Measurements from ENCODE around the gene SYT14. TPM values are rescaled to one million over a fixed set of nuclear protein-coding genes. Genes with fewer than 3 reads are reported as not detected.

Gene SYT14
- total and polyA plus RNA-seq, 8 donors = 0.14 to 1.2 (median 0.54) TPM

- FAIRE-seq (no peak), DNase-seq (no peak), ATAC-seq (no peak)
- Histone ChIP-seq H3K36me3 (no peaks in the 10 kb centered on the region), H3K9me3 (no peaks in the 10 kb centered on the region), H3K27ac (no peak overlapping the region), H3K4me1 (no peaks in the 10 kb centered on the region), H3K27me3 (no peaks in the 10 kb centered on the region), H3K4me3 (no peak overlapping the region)
- 63 to 74% methylated on average over 3 of the region's 3 CpGs for WGBS, 2 donors
- intact Hi-C loops (cut with DNase I) = loop anchor here in 2 of 3 donors (10.0 kb wide), 1 partner anchor 119 kb away; no protein-coding TSS in a partner anchor
- TF ChIP-seq, protein P1, sequence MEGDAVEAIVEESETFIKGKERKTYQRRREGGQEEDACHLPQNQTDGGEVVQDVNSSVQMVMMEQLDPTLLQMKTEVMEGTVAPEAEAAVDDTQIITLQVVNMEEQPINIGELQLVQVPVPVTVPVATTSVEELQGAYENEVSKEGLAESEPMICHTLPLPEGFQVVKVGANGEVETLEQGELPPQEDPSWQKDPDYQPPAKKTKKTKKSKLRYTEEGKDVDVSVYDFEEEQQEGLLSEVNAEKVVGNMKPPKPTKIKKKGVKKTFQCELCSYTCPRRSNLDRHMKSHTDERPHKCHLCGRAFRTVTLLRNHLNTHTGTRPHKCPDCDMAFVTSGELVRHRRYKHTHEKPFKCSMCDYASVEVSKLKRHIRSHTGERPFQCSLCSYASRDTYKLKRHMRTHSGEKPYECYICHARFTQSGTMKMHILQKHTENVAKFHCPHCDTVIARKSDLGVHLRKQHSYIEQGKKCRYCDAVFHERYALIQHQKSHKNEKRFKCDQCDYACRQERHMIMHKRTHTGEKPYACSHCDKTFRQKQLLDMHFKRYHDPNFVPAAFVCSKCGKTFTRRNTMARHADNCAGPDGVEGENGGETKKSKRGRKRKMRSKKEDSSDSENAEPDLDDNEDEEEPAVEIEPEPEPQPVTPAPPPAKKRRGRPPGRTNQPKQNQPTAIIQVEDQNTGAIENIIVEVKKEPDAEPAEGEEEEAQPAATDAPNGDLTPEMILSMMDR (IDR thresholded peaks at IDR 0.05) = no peak
Measured at GRCh38 chr1:209983953-209984352, 45.9 kb downstream of the SYT14 start.

GRCh38 chr1:209985002-209985401 is 47.0 kb downstream of the SYT14 start:
- Histone ChIP-seq H3K36me3 (no peaks in the 10 kb centered on the region), H3K9me3 (no peaks in the 10 kb centered on the region), H3K27ac (no peak overlapping the region), H3K4me1 (no peaks in the 10 kb centered on the region), H3K4me3 (no peak overlapping the region), H3K27me3 (no peaks in the 10 kb centered on the region)
- DNase-seq (no peak), ATAC-seq (no peak), FAIRE-seq (no peak)
- intact Hi-C loops (cut with DNase I) = loop anchor here (5.0 to 10.0 kb wide), 2 partner anchors 120 to 123 kb away; no protein-coding TSS in a partner anchor
- 51% methylated on average over 3 of the region's 3 CpGs for WGBS, 2 donors
- TF ChIP-seq, protein P1 (IDR thresholded peaks at IDR 0.05) = no peak

DNA sequence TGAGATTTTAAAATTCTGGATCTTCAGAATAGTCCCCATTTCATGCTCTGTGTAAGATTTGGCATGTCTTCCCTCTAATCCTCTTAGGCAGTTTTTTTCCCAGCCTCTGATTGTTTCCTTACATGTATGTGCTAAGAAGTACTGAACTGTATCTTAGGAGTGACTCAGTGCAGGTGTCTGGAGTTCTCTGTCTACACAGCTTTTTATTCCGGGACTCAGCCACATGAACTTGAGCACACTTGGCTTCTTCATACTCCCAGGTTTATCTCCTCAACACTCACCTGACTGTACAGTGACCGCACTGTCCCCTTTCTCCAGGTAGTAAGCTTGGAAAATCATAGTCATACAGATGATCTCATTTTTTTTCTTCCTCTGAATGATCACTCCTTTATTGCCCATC is 50.7 kb downstream of the SYT14 start:
- no peak for FAIRE-seq
- Histone ChIP-seq H3K36me3 (no peaks in the 10 kb centered on the region), H3K27ac (no peak overlapping the region), H3K27me3 (no peaks in the 10 kb centered on the region), H3K4me1 (no peaks in the 10 kb centered on the region), H3K4me3 (no peak overlapping the region), H3K9me3 (no peaks in the 10 kb centered on the region)
- WGBS, 2 donors = 52 to 70% methylated on average over 2 of the region's 2 CpGs
- TF ChIP-seq, protein P1 (IDR thresholded peaks at IDR 0.05) = no peak
- ATAC-seq = no peak
- intact Hi-C loops (cut with DNase I) = loop anchor here (5.0 to 10.0 kb wide), 2 partner anchors 124 to 126 kb away; no protein-coding TSS in a partner anchor
- DNase-seq = no peak

GRCh38 chr1:209989525-209989924 is 51.5 kb downstream of the SYT14 start:
- Histone ChIP-seq H3K4me1 (no peaks in the 10 kb centered on the region), H3K9me3 (no peaks in the 10 kb centered on the region), H3K4me3 (no peak overlapping the region), H3K27me3 (no peaks in the 10 kb centered on the region), H3K27ac (no peak overlapping the region), H3K36me3 (no peaks in the 10 kb centered on the region)
- 21 to 22% methylated on average over 3 of the region's 3 CpGs for WGBS, 2 donors
- intact Hi-C loops (cut with DNase I) = loop anchor here (5.0 to 10.0 kb wide), 2 partner anchors 125 to 127 kb away; no protein-coding TSS in a partner anchor
- TF ChIP-seq, protein P1 (IDR thresholded peaks at IDR 0.05) = peak in 1 of 4 donors; percentile 17
- DNase-seq (no peak), ATAC-seq (peak in 3 of 4 donors; percentile 54 to 66 (median 61)), FAIRE-seq (peak; percentile 97)

DNA sequence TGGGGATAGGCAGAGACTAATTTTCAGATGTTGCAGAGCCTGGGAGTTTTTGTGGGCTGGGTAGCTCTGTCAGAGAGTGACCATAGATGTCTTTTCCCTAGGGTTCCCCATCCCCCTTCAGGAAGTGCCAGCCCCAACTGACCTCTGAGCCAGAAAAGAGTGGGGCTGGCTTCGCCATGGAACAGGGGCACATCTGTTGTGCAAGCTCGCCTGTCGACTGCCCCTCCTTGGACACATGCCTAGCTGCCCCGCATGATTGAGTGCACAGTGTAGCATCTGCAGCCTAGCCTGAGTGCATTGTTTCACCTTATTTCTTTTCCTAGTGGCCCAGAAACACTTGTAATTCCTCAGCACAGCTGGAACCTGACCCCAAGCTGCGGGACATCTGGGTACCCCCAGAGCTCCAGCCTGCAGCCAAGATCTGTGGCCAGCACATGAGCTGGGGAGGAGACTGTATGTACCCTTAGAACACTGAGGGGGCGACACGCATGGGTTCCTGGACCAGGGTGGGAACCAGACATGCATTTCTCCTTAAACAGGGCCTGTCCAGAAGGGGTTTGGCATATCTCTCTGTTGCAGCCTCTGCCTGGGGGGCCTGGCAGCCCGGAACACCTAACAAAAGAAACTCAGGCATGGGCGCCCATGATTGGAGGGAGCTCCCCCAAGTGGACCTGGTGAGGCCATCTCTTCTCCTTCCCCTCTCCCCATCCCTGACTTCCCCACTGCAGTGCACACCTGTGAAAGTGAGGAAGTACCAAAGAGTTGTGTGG is 55.2 kb downstream of the SYT14 start:
- Histone ChIP-seq H3K4me3 (no peak overlapping the region), H3K36me3 (no peaks in the 10 kb centered on the region), H3K27me3 (no peaks in the 10 kb centered on the region), H3K27ac (no peak overlapping the region), H3K9me3 (no peaks in the 10 kb centered on the region), H3K4me1 (no peaks in the 10 kb centered on the region)
- ATAC-seq (no peak), DNase-seq (no peak), FAIRE-seq (no peak)
- TF ChIP-seq, protein P1 (IDR thresholded peaks at IDR 0.05) = no peak
- intact Hi-C loops (cut with DNase I) = no loop called here
- WGBS, 2 donors = 52 to 68% methylated on average over 9 of the region's 9 CpGs

All from pancreas (tissue), 10 donors.